Measurements from ENCODE around the gene SLC11A1. TPM values are rescaled to one million over a fixed set of nuclear protein-coding genes. Genes with fewer than 3 reads are reported as not detected.

Gene SLC11A1
- total RNA-seq, 1 experiment from 2014 or later, result 0.09 TPM

GRCh38 chr2:218397820-218398436, 15.9 kb downstream of the SLC11A1 start:
- CTCF ChIA-PET, result interaction anchor here (0.9 to 6.4 kb wide), 4 partner anchors 74 to 126 kb away, joined by 3 to 49 read pairs (median 12); partner anchors contain the start of genes AAMP and PNKD
- TF ChIP-seq, protein P1, sequence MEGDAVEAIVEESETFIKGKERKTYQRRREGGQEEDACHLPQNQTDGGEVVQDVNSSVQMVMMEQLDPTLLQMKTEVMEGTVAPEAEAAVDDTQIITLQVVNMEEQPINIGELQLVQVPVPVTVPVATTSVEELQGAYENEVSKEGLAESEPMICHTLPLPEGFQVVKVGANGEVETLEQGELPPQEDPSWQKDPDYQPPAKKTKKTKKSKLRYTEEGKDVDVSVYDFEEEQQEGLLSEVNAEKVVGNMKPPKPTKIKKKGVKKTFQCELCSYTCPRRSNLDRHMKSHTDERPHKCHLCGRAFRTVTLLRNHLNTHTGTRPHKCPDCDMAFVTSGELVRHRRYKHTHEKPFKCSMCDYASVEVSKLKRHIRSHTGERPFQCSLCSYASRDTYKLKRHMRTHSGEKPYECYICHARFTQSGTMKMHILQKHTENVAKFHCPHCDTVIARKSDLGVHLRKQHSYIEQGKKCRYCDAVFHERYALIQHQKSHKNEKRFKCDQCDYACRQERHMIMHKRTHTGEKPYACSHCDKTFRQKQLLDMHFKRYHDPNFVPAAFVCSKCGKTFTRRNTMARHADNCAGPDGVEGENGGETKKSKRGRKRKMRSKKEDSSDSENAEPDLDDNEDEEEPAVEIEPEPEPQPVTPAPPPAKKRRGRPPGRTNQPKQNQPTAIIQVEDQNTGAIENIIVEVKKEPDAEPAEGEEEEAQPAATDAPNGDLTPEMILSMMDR (IDR thresholded peaks at IDR 0.05; ENCODE audit: unreplicated experiment), result no peak
- H3K36me3 Mint-ChIP-seq (ENCODE audit: insufficient read depth, unreplicated experiment), result peaks cover 26% of the 10 kb centered on the region
- peak overlapping the region; percentile 98 for H3K4me3 Mint-ChIP-seq (ENCODE audit: unreplicated experiment)
- H3K4me1 Mint-ChIP-seq (ENCODE audit: insufficient read depth, unreplicated experiment), result peaks cover 12% of the 10 kb centered on the region
- POLR2A ChIA-PET, result interaction anchor here (0.7 to 6.2 kb wide), 11 partner anchors 8 to 311 kb away, joined by 3 to 108 read pairs (median 5); partner anchors contain the start of genes AAMP, ARPC2, PNKD and TMBIM1
- peak overlapping the region; percentile 90 for H3K27ac Mint-ChIP-seq (ENCODE audit: low read depth, unreplicated experiment)
- DNase-seq (ENCODE audit: unreplicated experiment), result peak; percentile 90
- intact Hi-C loops (cut with micrococcal nuclease), result loop anchor here (2.0 to 5.0 kb wide), 4 partner anchors 105 to 211 kb away; partner anchors contain the start of genes ARPC2, CNOT9, TMBIM1 and USP37
- no peaks in the 10 kb centered on the region for H3K9me3 Mint-ChIP-seq (ENCODE audit: unreplicated experiment)
- H3K27me3 Mint-ChIP-seq (ENCODE audit: insufficient read depth, unreplicated experiment), result no peaks in the 10 kb centered on the region
- BruUV-seq (replicated peaks), result no TSS peak

DNA sequence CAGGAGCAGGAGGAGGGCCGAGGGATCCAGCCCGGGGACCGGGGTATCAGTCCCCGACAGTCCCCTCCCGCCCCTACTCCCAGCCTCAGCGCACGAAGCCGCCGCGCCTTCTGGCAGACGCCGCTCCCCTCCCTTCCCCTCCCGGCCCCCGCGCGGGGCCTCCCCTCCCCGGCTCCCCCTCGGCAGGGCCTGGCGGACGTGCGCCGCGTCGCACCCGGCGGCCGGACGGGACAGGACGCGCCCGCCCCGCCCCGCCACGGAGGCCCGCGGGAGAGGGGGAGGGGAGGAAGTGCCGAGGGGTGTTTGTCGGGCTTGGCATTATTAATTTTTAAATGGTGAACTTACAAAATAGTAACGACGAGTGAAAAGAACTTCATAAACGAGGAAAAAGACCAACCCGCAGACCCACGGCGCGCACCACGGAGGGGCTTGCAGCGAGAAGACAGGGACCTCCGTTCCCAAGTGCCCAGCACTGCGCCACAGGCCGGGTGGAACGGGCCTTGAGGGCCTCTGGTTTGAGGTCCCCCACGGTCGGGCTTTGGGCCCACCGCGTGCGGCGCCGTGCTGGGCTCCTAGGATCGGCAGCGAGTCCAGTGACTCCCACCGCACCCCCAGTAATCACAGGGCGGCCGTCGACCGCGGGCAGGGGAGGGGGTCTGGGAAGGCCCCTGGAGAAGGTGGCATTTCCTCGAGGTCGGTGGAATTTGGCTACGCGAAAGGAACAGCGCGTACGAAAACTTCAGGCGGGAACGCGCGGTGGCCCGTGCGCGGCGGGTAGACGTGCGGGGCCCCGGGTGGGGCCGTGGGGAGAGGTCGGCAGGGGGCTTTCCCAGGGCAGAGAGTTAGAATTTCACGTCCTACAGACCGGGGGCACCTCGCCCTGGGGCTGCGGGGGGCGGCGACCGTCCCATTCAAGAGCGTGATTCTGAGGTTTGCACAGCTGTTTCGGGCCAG, 16.6 kb downstream of the SLC11A1 start:
- Mint-ChIP-seq H3K36me3 (ENCODE audit: insufficient read depth, unreplicated experiment) (peaks cover 34% of the 10 kb centered on the region), H3K4me1 (ENCODE audit: insufficient read depth, unreplicated experiment) (peaks cover 12% of the 10 kb centered on the region), H3K27me3 (ENCODE audit: insufficient read depth, unreplicated experiment) (no peaks in the 10 kb centered on the region), H3K9me3 (ENCODE audit: unreplicated experiment) (no peaks in the 10 kb centered on the region), H3K27ac (ENCODE audit: low read depth, unreplicated experiment) (peak overlapping the region; percentile 90), H3K4me3 (ENCODE audit: unreplicated experiment) (peak overlapping the region; percentile 98)
- BruUV-seq (replicated peaks), result TSS peak; percentile 76
- TF ChIP-seq, protein P1 (IDR thresholded peaks at IDR 0.05; ENCODE audit: unreplicated experiment), result no peak
- intact Hi-C loops (cut with micrococcal nuclease), result loop anchor here (5.0 kb wide), 1 partner anchor 211 kb away; no protein-coding TSS in a partner anchor
- DNase-seq (ENCODE audit: unreplicated experiment), result peak; percentile 70
- POLR2A ChIA-PET, result interaction anchor here (0.7 to 6.2 kb wide), 4 partner anchors 100 to 311 kb away, joined by 3 to 108 read pairs (median 32); partner anchors contain the start of genes AAMP, PNKD and TMBIM1
- CTCF ChIA-PET, result interaction anchor here (1.5 to 2.4 kb wide), 2 partner anchors 97 to 108 kb away, joined by 8 to 16 read pairs; no protein-coding TSS in a partner anchor

DNA sequence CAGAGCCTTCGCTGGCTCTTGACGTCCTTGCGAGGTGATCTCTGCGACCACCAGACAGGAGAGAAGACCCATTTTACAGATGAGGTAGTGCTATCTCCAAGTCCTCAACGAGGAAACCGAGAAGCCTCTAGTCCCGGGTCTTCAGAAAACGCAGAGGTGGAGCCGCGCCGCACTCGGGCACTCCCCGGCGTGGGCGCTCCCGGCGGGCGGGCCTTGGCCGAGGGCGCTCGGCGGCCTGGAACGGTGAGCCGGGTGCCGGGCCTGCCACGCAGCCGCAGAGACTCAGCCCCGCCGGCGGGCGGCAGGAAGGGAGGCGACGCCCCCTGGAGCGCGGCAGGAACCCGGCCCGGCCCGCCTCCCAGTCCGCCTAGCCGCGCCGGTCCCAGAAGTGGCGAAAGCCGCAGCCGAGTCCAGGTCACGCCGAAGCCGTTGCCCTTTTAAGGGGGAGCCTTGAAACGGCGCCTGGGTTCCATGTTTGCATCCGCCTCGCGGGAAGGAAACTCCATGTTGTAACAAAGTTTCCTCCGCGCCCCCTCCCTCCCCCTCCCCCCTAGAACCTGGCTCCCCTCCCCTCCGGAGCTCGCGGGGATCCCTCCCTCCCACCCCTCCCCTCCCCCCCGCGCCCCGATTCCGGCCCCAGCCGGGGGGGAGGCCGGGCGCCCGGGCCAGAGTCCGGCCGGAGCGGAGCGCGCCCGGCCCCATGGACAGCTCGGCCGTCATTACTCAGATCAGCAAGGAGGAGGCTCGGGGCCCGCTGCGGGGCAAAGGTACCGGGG, 17.5 kb downstream of the SLC11A1 start, which contains the start of gene CTDSP1:
Gene CTDSP1, plus strand, starts transcription at position 478 of the 776 bp plus-strand sequence. Its CDS starts 223 bp downstream, at position 701.
- peaks cover 12% of the 10 kb centered on the region for H3K4me1 Mint-ChIP-seq (ENCODE audit: insufficient read depth, unreplicated experiment)
- H3K9me3 Mint-ChIP-seq (ENCODE audit: unreplicated experiment), result no peaks in the 10 kb centered on the region
- TF ChIP-seq, protein P1 (IDR thresholded peaks at IDR 0.05; ENCODE audit: unreplicated experiment), result no peak
- peaks cover 41% of the 10 kb centered on the region for H3K36me3 Mint-ChIP-seq (ENCODE audit: insufficient read depth, unreplicated experiment)
- peak; percentile 97 for DNase-seq (ENCODE audit: unreplicated experiment)
- H3K27ac Mint-ChIP-seq (ENCODE audit: low read depth, unreplicated experiment), result peak within 1 kb of the TSS; percentile 90
- no peaks in the 10 kb centered on the region for H3K27me3 Mint-ChIP-seq (ENCODE audit: insufficient read depth, unreplicated experiment)
- ChIA-PET CTCF (interaction anchor here (0.5 to 2.8 kb wide), 6 partner anchors 23 to 128 kb away, joined by 3 to 9 read pairs (median 5); no protein-coding TSS in a partner anchor), POLR2A (interaction anchor here (0.8 to 2.4 kb wide), 8 partner anchors 101 to 482 kb away, joined by 3 to 22 read pairs (median 7); partner anchors contain the start of genes AAMP, BCS1L, PNKD and ZNF142)
- intact Hi-C loops (cut with micrococcal nuclease), result loop anchor here (5.0 kb wide), 1 partner anchor 212 kb away; no protein-coding TSS in a partner anchor
- no TSS peak for BruUV-seq (replicated peaks)
- peak within 1 kb of the TSS; percentile 98 for H3K4me3 Mint-ChIP-seq (ENCODE audit: unreplicated experiment)
